Skeletal muscle cell (primary cell): ENCODE results near the gene UBR3.
"Not testable (repeated sequence)": the region's sequence is repeated elsewhere in the genome, so short reads cannot be mapped to it uniquely, and the experiment has no call there.

Source experiments
- DNase-seq: peaks from one replicate; pipeline ENCODE4 v3.0.0-alpha.2; 2010; ENCODE audit warnings: low read depth
- H3K4me3 ChIP-seq: 2 replicates; pipeline ENCODE4 v1.5.1; 2011; ENCODE audit warnings: low read depth, mild to moderate bottlenecking, control low read depth, low read length, moderate library complexity

The UBR3 gene

GRCh38 chr2:169923977-169924376 lies 96.7 kb downstream of the UBR3 start:
- no peak overlapping the region for H3K4me3 ChIP-seq
- no peak for DNase-seq

- H3K4me3 ChIP-seq: no peak overlapping the region
- DNase-seq: no peak
These were observed 98.7 kb downstream of the UBR3 start for GRCh38 chr2:169925968-169926367.

GRCh38 chr2:169928463-169928864 lies 101.2 kb downstream of the UBR3 start:
- DNase-seq: no peak
- H3K4me3 ChIP-seq: no peak overlapping the region

- H3K4me3 ChIP-seq: no peak overlapping the region
- no peak for DNase-seq
These were observed 106.0 kb downstream of the UBR3 start for GRCh38 chr2:169933124-169933711.

GRCh38 chr2:169936652-169937051 lies 109.4 kb downstream of the UBR3 start:
- not testable (repeated sequence) for DNase-seq, H3K4me3 ChIP-seq

GRCh38 chr2:169945515-169945914 lies 118.3 kb downstream of the UBR3 start:
- no peak for DNase-seq
- H3K4me3 ChIP-seq: no peak overlapping the region

GRCh38 chr2:169946092-169946491 lies 118.8 kb downstream of the UBR3 start:
- DNase-seq: no peak
- no peak overlapping the region for H3K4me3 ChIP-seq

- DNase-seq: no peak
- H3K4me3 ChIP-seq: no peak overlapping the region
These were observed 119.3 kb downstream of the UBR3 start for GRCh38 chr2:169946546-169946945.

- H3K4me3 ChIP-seq: no peak overlapping the region
- no peak for DNase-seq
These were observed 128.7 kb downstream of the UBR3 start for GRCh38 chr2:169955940-169956339.

- not testable (repeated sequence) for DNase-seq, H3K4me3 ChIP-seq
These were observed 130.0 kb downstream of the UBR3 start for GRCh38 chr2:169957219-169957618.

- peak; percentile 76 for DNase-seq
- H3K4me3 ChIP-seq: no peak overlapping the region
These were observed 134.7 kb downstream of the UBR3 start for GRCh38 chr2:169961911-169962310.

- H3K4me3 ChIP-seq: no peak overlapping the region
- peak; percentile 4 for DNase-seq
These were observed 136.5 kb downstream of the UBR3 start for GRCh38 chr2:169963786-169964185.

- H3K4me3 ChIP-seq: no peak overlapping the region
- DNase-seq: peak; percentile 36
These were observed 137.5 kb downstream of the UBR3 start for GRCh38 chr2:169964740-169965139.

- H3K4me3 ChIP-seq: no peak overlapping the region
- no peak for DNase-seq
These were observed 138.2 kb downstream of the UBR3 start for GRCh38 chr2:169965495-169965894.

GRCh38 chr2:169966454-169966853 lies 139.2 kb downstream of the UBR3 start:
- no peak overlapping the region for H3K4me3 ChIP-seq
- no peak for DNase-seq

- no peak overlapping the region for H3K4me3 ChIP-seq
- DNase-seq: no peak
These were observed 141.5 kb downstream of the UBR3 start for GRCh38 chr2:169968743-169969142.

GRCh38 chr2:169975221-169975620 lies 148.0 kb downstream of the UBR3 start:
- no peak for DNase-seq
- no peak overlapping the region for H3K4me3 ChIP-seq

GRCh38 chr2:169976335-169976851 lies 149.1 kb downstream of the UBR3 start:
- H3K4me3 ChIP-seq: no peak overlapping the region
- no peak for DNase-seq

GRCh38 chr2:169977530-169977929 lies 150.3 kb downstream of the UBR3 start:
- H3K4me3 ChIP-seq: no peak overlapping the region
- no peak for DNase-seq

GRCh38 chr2:169978402-169979017 lies 151.3 kb downstream of the UBR3 start:
- DNase-seq: no peak
- H3K4me3 ChIP-seq: no peak overlapping the region

GRCh38 chr2:169979025-169979424 lies 151.8 kb downstream of the UBR3 start:
- DNase-seq: no peak
- H3K4me3 ChIP-seq: no peak overlapping the region
